Astrocyte (in vitro differentiated cells and primary cell): Measurements from ENCODE around the gene HPN. TPM values are rescaled to one million over a fixed set of nuclear protein-coding genes. Genes with fewer than 3 reads are reported as not detected.

Experiments used
- DNase-seq: peaks from one replicate; pipeline ENCODE4 v3.0.0-alpha.2; 2010; ENCODE audit warnings: low read depth
- FAIRE-seq: peaks from 2 replicates; lab custom pipeline; 2011; peaks lifted over from hg19 to GRCh38; lab: Jason Lieb, UNC
- H2AFZ ChIP-seq: 2 replicates; pipeline ENCODE4 v1.6.0; 2012; ENCODE audit warnings: low read depth, low read length, inconsistent platforms
- H3K27ac ChIP-seq: 2 replicates; pipeline ENCODE4 v1.5.1; 2011; ENCODE audit warnings: low read depth, low read length, inconsistent platforms
- H3K27me3 ChIP-seq: 2 replicates; pipeline ENCODE4 v1.6.0; 2011; ENCODE audit warnings: low read length, inconsistent platforms; ENCODE audit not compliant: insufficient read depth
- H3K36me3 ChIP-seq: 2 replicates; pipeline ENCODE4 v1.5.1; 2011; ENCODE audit warnings: low read length, inconsistent platforms; ENCODE audit not compliant: insufficient read depth
- H3K4me1 ChIP-seq: 2 replicates; pipeline ENCODE4 v1.5.1; 2011; ENCODE audit warnings: low read length, inconsistent platforms; ENCODE audit not compliant: insufficient read depth
- H3K4me2 ChIP-seq: 2 replicates; pipeline ENCODE4 v1.6.0; 2012; ENCODE audit warnings: low read length, inconsistent platforms
- H3K4me3 ChIP-seq: 2 replicates; pipeline ENCODE4 v1.5.1; 2011; ENCODE audit warnings: low read depth, mild to moderate bottlenecking, low read length, inconsistent platforms; ENCODE audit not compliant: insufficient read depth
- H3K79me2 ChIP-seq: 2 replicates; pipeline ENCODE4 v1.6.0; 2012; ENCODE audit warnings: mild to moderate bottlenecking, low read length, inconsistent platforms; ENCODE audit not compliant: insufficient read depth
- H3K9ac ChIP-seq: 2 replicates; pipeline ENCODE4 v1.6.0; 2012; ENCODE audit warnings: mild to moderate bottlenecking, low read length, inconsistent platforms
- H3K9me3 ChIP-seq: 2 replicates; pipeline ENCODE4 v1.5.1; 2012; ENCODE audit warnings: low read depth, mild to moderate bottlenecking, low read length, inconsistent platforms; ENCODE audit not compliant: insufficient read depth
- H4K20me1 ChIP-seq: 2 replicates; pipeline ENCODE4 v1.6.0; 2012; ENCODE audit warnings: low read length, inconsistent platforms; ENCODE audit not compliant: insufficient read depth
- H3K27ac Mint-ChIP-seq: one replicate; pipeline ENCODE4 v1.8.0; 2021; ENCODE audit warnings: mild to moderate bottlenecking, mixed read lengths; ENCODE audit not compliant: unreplicated experiment
- H3K27me3 Mint-ChIP-seq: one replicate; pipeline ENCODE4 v1.8.0; 2021; ENCODE audit warnings: low read depth, mixed read lengths; ENCODE audit not compliant: unreplicated experiment
- H3K36me3 Mint-ChIP-seq: one replicate; pipeline ENCODE4 v1.8.0; 2021; ENCODE audit warnings: low read depth, mixed read lengths; ENCODE audit not compliant: unreplicated experiment
- H3K4me1 Mint-ChIP-seq: one replicate; pipeline ENCODE4 v1.8.0; 2021; ENCODE audit warnings: low read depth, mixed read lengths; ENCODE audit not compliant: unreplicated experiment
- H3K4me3 Mint-ChIP-seq: one replicate; pipeline ENCODE4 v1.8.0; 2021; ENCODE audit warnings: mild to moderate bottlenecking, moderate library complexity, mixed read lengths; ENCODE audit not compliant: unreplicated experiment
- H3K9me3 Mint-ChIP-seq: one replicate; pipeline ENCODE4 v1.8.0; 2021; ENCODE audit warnings: mild to moderate bottlenecking, mixed read lengths; ENCODE audit not compliant: unreplicated experiment
- EZH2 ChIP-seq: IDR thresholded peaks from 2 replicates; pipeline ENCODE4 v1.6.1; 2012; ENCODE audit warnings: mild to moderate bottlenecking, low read length, inconsistent platforms; ENCODE audit not compliant: insufficient read depth
- total RNA-seq: library from RNA; stranded (reverse); gene quantifications from 2 replicates; pipeline ENCODE4 v1.2.1, GENCODE V29; 2021
- TF ChIP-seq, protein P1 (sequence below): IDR thresholded peaks from 2 replicates; pipeline ENCODE4 v1.5.1; 2011; ENCODE audit warnings: low read depth, mild to moderate bottlenecking, inconsistent platforms, low read length, moderate library complexity; ENCODE audit not compliant: insufficient read depth

The HPN gene
- total RNA-seq, 1 donor from 2014 or later, result 0.73 TPM

GRCh38 chr19:35077411-35078223, 36.1 kb downstream of the HPN start:
- Mint-ChIP-seq H3K36me3 (no peaks in the 10 kb centered on the region), H3K4me1 (no peaks in the 10 kb centered on the region), H3K4me3 (no peak overlapping the region), H3K27me3 (peaks cover 29% of the 10 kb centered on the region), H3K9me3 (no peaks in the 10 kb centered on the region), H3K27ac (no peak overlapping the region)
- Histone ChIP-seq H3K9me3 (no peaks in the 10 kb centered on the region), H3K27ac (no peak overlapping the region), H3K79me2 (no peaks in the 10 kb centered on the region), H3K4me1 (no peaks in the 10 kb centered on the region), H2AFZ (no peak overlapping the region), H3K36me3 (no peaks in the 10 kb centered on the region), H3K9ac (no peak overlapping the region), H3K27me3 (no peaks in the 10 kb centered on the region), H3K4me3 (no peak overlapping the region), H3K4me2 (no peak overlapping the region), H4K20me1 (no peaks in the 10 kb centered on the region)
- TF ChIP-seq, protein P1, sequence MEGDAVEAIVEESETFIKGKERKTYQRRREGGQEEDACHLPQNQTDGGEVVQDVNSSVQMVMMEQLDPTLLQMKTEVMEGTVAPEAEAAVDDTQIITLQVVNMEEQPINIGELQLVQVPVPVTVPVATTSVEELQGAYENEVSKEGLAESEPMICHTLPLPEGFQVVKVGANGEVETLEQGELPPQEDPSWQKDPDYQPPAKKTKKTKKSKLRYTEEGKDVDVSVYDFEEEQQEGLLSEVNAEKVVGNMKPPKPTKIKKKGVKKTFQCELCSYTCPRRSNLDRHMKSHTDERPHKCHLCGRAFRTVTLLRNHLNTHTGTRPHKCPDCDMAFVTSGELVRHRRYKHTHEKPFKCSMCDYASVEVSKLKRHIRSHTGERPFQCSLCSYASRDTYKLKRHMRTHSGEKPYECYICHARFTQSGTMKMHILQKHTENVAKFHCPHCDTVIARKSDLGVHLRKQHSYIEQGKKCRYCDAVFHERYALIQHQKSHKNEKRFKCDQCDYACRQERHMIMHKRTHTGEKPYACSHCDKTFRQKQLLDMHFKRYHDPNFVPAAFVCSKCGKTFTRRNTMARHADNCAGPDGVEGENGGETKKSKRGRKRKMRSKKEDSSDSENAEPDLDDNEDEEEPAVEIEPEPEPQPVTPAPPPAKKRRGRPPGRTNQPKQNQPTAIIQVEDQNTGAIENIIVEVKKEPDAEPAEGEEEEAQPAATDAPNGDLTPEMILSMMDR, result no peak
- TF ChIP-seq EZH2, result no peak
- DNase-seq (no peak), FAIRE-seq (no peak)

- Mint-ChIP-seq H3K27me3 (peaks cover 24% of the 10 kb centered on the region), H3K4me3 (no peak overlapping the region), H3K9me3 (no peaks in the 10 kb centered on the region), H3K4me1 (no peaks in the 10 kb centered on the region), H3K36me3 (no peaks in the 10 kb centered on the region), H3K27ac (no peak overlapping the region)
- Histone ChIP-seq H3K27me3 (no peaks in the 10 kb centered on the region), H3K27ac (no peak overlapping the region), H3K4me2 (no peak overlapping the region), H4K20me1 (no peaks in the 10 kb centered on the region), H3K79me2 (no peaks in the 10 kb centered on the region), H3K4me1 (no peaks in the 10 kb centered on the region), H3K9me3 (no peaks in the 10 kb centered on the region), H3K36me3 (no peaks in the 10 kb centered on the region), H2AFZ (no peak overlapping the region), H3K4me3 (no peak overlapping the region), H3K9ac (no peak overlapping the region)
- TF ChIP-seq, protein P1, result no peak
- TF ChIP-seq EZH2, result no peak
- DNase-seq (no peak), FAIRE-seq (no peak)
These were observed 38.3 kb downstream of the HPN start for GRCh38 chr19:35079826-35080225.

DNA sequence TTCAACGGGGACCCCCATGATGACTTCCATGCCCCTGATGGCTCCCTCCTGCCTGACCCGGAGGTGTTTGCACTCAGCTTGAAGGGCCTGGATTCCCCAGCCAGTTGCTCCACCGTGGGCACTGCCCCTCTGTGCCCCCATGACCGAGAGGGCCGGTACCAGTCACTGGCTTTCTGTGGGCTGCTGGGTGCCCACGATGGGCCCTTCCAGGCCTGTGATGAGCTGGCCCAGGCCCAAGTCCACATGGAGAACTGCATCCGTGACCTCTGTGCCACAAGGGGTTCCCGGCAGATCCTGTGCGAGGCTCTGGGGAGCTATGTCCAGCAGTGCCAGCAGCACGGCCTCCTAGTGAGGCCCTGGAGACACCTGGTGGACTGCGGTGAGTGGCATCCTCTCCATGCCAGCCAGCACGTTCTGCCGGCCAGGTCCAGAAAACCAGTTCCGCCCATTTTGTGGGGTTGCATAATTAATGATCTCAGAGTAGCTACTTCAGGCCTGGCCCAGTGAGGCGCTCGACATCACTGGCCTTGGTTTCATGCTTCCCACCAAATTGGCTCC, 39.2 kb downstream of the HPN start:
- H3K4me3 Mint-ChIP-seq, result no peak overlapping the region
- H3K27ac Mint-ChIP-seq, result no peak overlapping the region
- H3K36me3 Mint-ChIP-seq, result no peaks in the 10 kb centered on the region
- H4K20me1 ChIP-seq, result no peaks in the 10 kb centered on the region
- H3K4me3 ChIP-seq, result no peak overlapping the region
- no peak overlapping the region for H2AFZ ChIP-seq
- H3K27me3 Mint-ChIP-seq, result peaks cover 23% of the 10 kb centered on the region
- FAIRE-seq (no peak), DNase-seq (no peak)
- no peak overlapping the region for H3K4me2 ChIP-seq
- no peak for TF ChIP-seq EZH2
- TF ChIP-seq, protein P1, result no peak
- H3K9me3 Mint-ChIP-seq, result no peaks in the 10 kb centered on the region
- H3K9ac ChIP-seq, result no peak overlapping the region
- no peaks in the 10 kb centered on the region for H3K9me3 ChIP-seq
- H3K79me2 ChIP-seq, result no peaks in the 10 kb centered on the region
- no peak overlapping the region for H3K27ac ChIP-seq
- no peaks in the 10 kb centered on the region for H3K36me3 ChIP-seq
- H3K4me1 Mint-ChIP-seq, result no peaks in the 10 kb centered on the region
- no peaks in the 10 kb centered on the region for H3K27me3 ChIP-seq
- H3K4me1 ChIP-seq, result no peaks in the 10 kb centered on the region
